ENCODE data around the gene NOVA2. TPM values are rescaled to one million over a fixed set of nuclear protein-coding genes. Genes with fewer than 3 reads are reported as not detected.
A peak's percentile ranks its signal among the peaks of the same experiment; 100 is the strongest.

Gene NOVA2
- total RNA-seq, 1 experiment from 2014 or later, result not detected

GRCh38 chr19:45931055-45931454 lies 42.6 kb downstream of the NOVA2 start:
- H3K9me2 ChIP-seq (replicated peaks; ENCODE audit: low read length), result no peaks in the 10 kb centered on the region
- intact Hi-C loops (cut with micrococcal nuclease), result no loop called here
- no peak for TF ChIP-seq EZH2 (IDR thresholded peaks at IDR 0.05; ENCODE audit: low read length, unreplicated experiment)
- no peak for TF ChIP-seq EZH2phosphoT487 (IDR thresholded peaks at IDR 0.05; ENCODE audit: borderline replicate concordance, low read length)
- no peak for TF ChIP-seq CTCF (conservative IDR thresholded peaks at IDR 0.05; ENCODE audit: low read depth, low read length)
- no peaks in the 10 kb centered on the region for H3F3A ChIP-seq (ENCODE audit: low read length, unreplicated experiment)
- no peak overlapping the region for H3K27ac ChIP-seq (ENCODE audit: low read length)
- no TSS peak for BruUV-seq (replicated peaks)
- no peaks in the 10 kb centered on the region for H3K27me3 ChIP-seq (ENCODE audit: low read length)
- CTCF ChIA-PET, result no interaction called here
- no peaks in the 10 kb centered on the region for H3K9me3 ChIP-seq (ENCODE audit: low read length)
- no peaks in the 10 kb centered on the region for H4K20me1 ChIP-seq (ENCODE audit: low read length)
- ATAC-seq, result no peak
- DNase-seq, result no peak
- no peaks in the 10 kb centered on the region for H3K79me2 ChIP-seq (ENCODE audit: low read length)
- no peak overlapping the region for H3K4me2 ChIP-seq (ENCODE audit: low read length)
- no peak overlapping the region for H3K9ac ChIP-seq (ENCODE audit: low read length)
- no peak overlapping the region for H3K4me3 ChIP-seq (ENCODE audit: low read length)
- POLR2A ChIA-PET (ENCODE audit: unreplicated experiment), result no interaction called here
- H2AFZ ChIP-seq (ENCODE audit: low read length), result no peak overlapping the region
- no peaks in the 10 kb centered on the region for H3K36me3 ChIP-seq (ENCODE audit: low read depth, low read length)
- peaks cover 5% of the 10 kb centered on the region for H3K4me1 ChIP-seq (ENCODE audit: insufficient read depth, low read length)

GRCh38 chr19:45929247-45929646 lies 44.4 kb downstream of the NOVA2 start:
- Histone ChIP-seq H3K9me3 (ENCODE audit: low read length) (no peaks in the 10 kb centered on the region), H3K36me3 (ENCODE audit: low read depth, low read length) (no peaks in the 10 kb centered on the region), H3F3A (ENCODE audit: low read length, unreplicated experiment) (no peaks in the 10 kb centered on the region), H3K4me3 (ENCODE audit: low read length) (no peak overlapping the region), H3K27ac (ENCODE audit: low read length) (no peak overlapping the region), H3K27me3 (ENCODE audit: low read length) (no peaks in the 10 kb centered on the region), H3K79me2 (ENCODE audit: low read length) (no peaks in the 10 kb centered on the region), H3K4me2 (ENCODE audit: low read length) (no peak overlapping the region), H3K9ac (ENCODE audit: low read length) (no peak overlapping the region), H3K4me1 (ENCODE audit: insufficient read depth, low read length) (peaks cover 5% of the 10 kb centered on the region), H4K20me1 (ENCODE audit: low read length) (no peaks in the 10 kb centered on the region), H2AFZ (ENCODE audit: low read length) (no peak overlapping the region), H3K9me2 (replicated peaks; ENCODE audit: low read length) (no peaks in the 10 kb centered on the region)
- TF ChIP-seq CTCF (conservative IDR thresholded peaks at IDR 0.05; ENCODE audit: low read depth, low read length), result no peak
- TF ChIP-seq EZH2phosphoT487 (IDR thresholded peaks at IDR 0.05; ENCODE audit: borderline replicate concordance, low read length), result no peak
- TF ChIP-seq EZH2 (IDR thresholded peaks at IDR 0.05; ENCODE audit: low read length, unreplicated experiment), result no peak
- POLR2A ChIA-PET (ENCODE audit: unreplicated experiment), result no interaction called here
- ATAC-seq, result no peak
- DNase-seq, result no peak
- CTCF ChIA-PET, result no interaction called here
- intact Hi-C loops (cut with micrococcal nuclease), result loop anchor here (10.0 kb wide), 1 partner anchor 66 kb away; the partner anchor contains the start of gene CCDC61
- BruUV-seq (replicated peaks), result no TSS peak

GRCh38 chr19:45927565-45928261 lies 46.0 kb downstream of the NOVA2 start:
- ChIA-PET POLR2A (ENCODE audit: unreplicated experiment) (no interaction called here), CTCF (interaction anchor here (0.6 kb wide), 1 partner anchor 877 kb away, joined by 4 read pairs; no protein-coding TSS in a partner anchor)
- H4K20me1 ChIP-seq (ENCODE audit: low read length), result no peaks in the 10 kb centered on the region
- peak overlapping the region; percentile 74 for H2AFZ ChIP-seq (ENCODE audit: low read length)
- ATAC-seq, result peak; percentile 99
- intact Hi-C loops (cut with micrococcal nuclease), result loop anchor here (2.0 to 10.0 kb wide), 2 partner anchors 25 to 67 kb away; partner anchors contain the start of genes CCDC61 and MYPOP
- H3K9me2 ChIP-seq (replicated peaks; ENCODE audit: low read length), result no peaks in the 10 kb centered on the region
- BruUV-seq (replicated peaks), result no TSS peak
- H3K36me3 ChIP-seq (ENCODE audit: low read depth, low read length), result no peaks in the 10 kb centered on the region
- H3K9me3 ChIP-seq (ENCODE audit: low read length), result no peaks in the 10 kb centered on the region
- peak overlapping the region; percentile 70 for H3K4me2 ChIP-seq (ENCODE audit: low read length)
- H3K27ac ChIP-seq (ENCODE audit: low read length), result no peak overlapping the region
- peaks cover 5% of the 10 kb centered on the region for H3K4me1 ChIP-seq (ENCODE audit: insufficient read depth, low read length)
- TF ChIP-seq CTCF (conservative IDR thresholded peaks at IDR 0.05; ENCODE audit: low read depth, low read length), result peak; percentile 28; the same call in 1 of the 2 replicates
- TF ChIP-seq EZH2phosphoT487 (IDR thresholded peaks at IDR 0.05; ENCODE audit: borderline replicate concordance, low read length), result no peak
- no peak for TF ChIP-seq EZH2 (IDR thresholded peaks at IDR 0.05; ENCODE audit: low read length, unreplicated experiment)
- H3K79me2 ChIP-seq (ENCODE audit: low read length), result no peaks in the 10 kb centered on the region
- H3K4me3 ChIP-seq (ENCODE audit: low read length), result peak overlapping the region; percentile 61
- DNase-seq, result peak; percentile 95
- H3F3A ChIP-seq (ENCODE audit: low read length, unreplicated experiment), result no peaks in the 10 kb centered on the region
- no peaks in the 10 kb centered on the region for H3K27me3 ChIP-seq (ENCODE audit: low read length)
- H3K9ac ChIP-seq (ENCODE audit: low read length), result peak overlapping the region; percentile 46
